Small intestine (tissue), 7 donors: ENCODE measurements around the gene MARK2. TPM values are rescaled to one million over a fixed set of nuclear protein-coding genes. Genes with fewer than 3 reads are reported as not detected.
"Not testable (repeated sequence)": the region's sequence is repeated elsewhere in the genome, so short reads cannot be mapped to it uniquely, and the experiment has no call there.

Experiments used
- DNase-seq, 2 donors: peaks; one replicate each; pipeline versions ENCODE4 v3.0.0 to v3.0.0-alpha.2; 2013
- FAIRE-seq: peaks from 2 replicates; lab custom pipeline; 2012; peaks lifted over from hg19 to GRCh38; lab: Jason Lieb, UNC
- H3K27ac ChIP-seq, 3 donors: one replicate each; pipeline ENCODE4 v1.5.1; 2013; ENCODE audit warnings: low read length in 2 of 3, mild to moderate bottlenecking in 2 of 3, control low read depth in 1 of 3, inconsistent platforms in 1 of 3, low read depth in 1 of 3, moderate library complexity in 1 of 3
- H3K27me3 ChIP-seq, 3 donors: one replicate each; pipeline ENCODE4 v1.6.1; 2013; ENCODE audit warnings: low read length in 3 of 3, inconsistent platforms in 1 of 3; ENCODE audit not compliant: control insufficient read depth in 3 of 3, insufficient read depth in 3 of 3
- H3K36me3 ChIP-seq, 3 donors: one replicate each; pipeline ENCODE4 v1.6.1; 2013; ENCODE audit warnings: low read length in 3 of 3, inconsistent platforms in 1 of 3, low read depth in 1 of 3, mild to moderate bottlenecking in 1 of 3, moderate library complexity in 1 of 3; ENCODE audit not compliant: control insufficient read depth in 3 of 3, insufficient read depth in 2 of 3
- H3K4me1 ChIP-seq, 3 donors: one replicate each; pipeline ENCODE4 v1.6.1; 2013; ENCODE audit warnings: low read length in 2 of 3, inconsistent platforms in 1 of 3, low read depth in 1 of 3, mild to moderate bottlenecking in 1 of 3, moderate library complexity in 1 of 3; ENCODE audit not compliant: control insufficient read depth in 3 of 3, insufficient read depth in 2 of 3
- H3K4me3 ChIP-seq, 3 donors: one replicate each; pipeline ENCODE4 v1.5.1; 2013; ENCODE audit warnings: low read length in 3 of 3, control low read depth in 1 of 3, inconsistent platforms in 1 of 3, low read depth in 1 of 3, mild to moderate bottlenecking in 1 of 3, moderate library complexity in 1 of 3
- H3K9me3 ChIP-seq, 2 donors: one replicate each; pipeline ENCODE4 v1.6.1; 2013; ENCODE audit warnings: low read depth in 1 of 2, low read length in 1 of 2; ENCODE audit not compliant: control insufficient read depth in 2 of 2, insufficient read depth in 1 of 2
- WGBS, 3 donors: extraction: QIAGEN DNeasy Blood & Tissue Kit; methylation state at CpG; one replicate each; pipeline ENCODE4 v1.1.7; 2013; 5-methylcytosine and 5-hydroxymethylcytosine counted together
- polyA plus RNA-seq, 4 donors: library from polyadenylated mRNA; stranded (reverse) in 3 of 4; unstranded in 1 of 4; fragments of 200-250 nt in 3 of 4; fragments of 120-200 nt in 1 of 4; gene quantifications; one replicate each; pipeline versions ENCODE4 v1.2.1 to v1.2.3, GENCODE V29; 2013
- donor health status: healthy with polysubstance abuse.
- donor health status: control.
- donor health status: control.
- donor health status: Bipolar disorder and iron deficiency.
- donor health status: healthy.

The MARK2 gene
- polyA plus RNA-seq, 4 donors: 25.9 to 44.8 (median 28.1) TPM

DNA sequence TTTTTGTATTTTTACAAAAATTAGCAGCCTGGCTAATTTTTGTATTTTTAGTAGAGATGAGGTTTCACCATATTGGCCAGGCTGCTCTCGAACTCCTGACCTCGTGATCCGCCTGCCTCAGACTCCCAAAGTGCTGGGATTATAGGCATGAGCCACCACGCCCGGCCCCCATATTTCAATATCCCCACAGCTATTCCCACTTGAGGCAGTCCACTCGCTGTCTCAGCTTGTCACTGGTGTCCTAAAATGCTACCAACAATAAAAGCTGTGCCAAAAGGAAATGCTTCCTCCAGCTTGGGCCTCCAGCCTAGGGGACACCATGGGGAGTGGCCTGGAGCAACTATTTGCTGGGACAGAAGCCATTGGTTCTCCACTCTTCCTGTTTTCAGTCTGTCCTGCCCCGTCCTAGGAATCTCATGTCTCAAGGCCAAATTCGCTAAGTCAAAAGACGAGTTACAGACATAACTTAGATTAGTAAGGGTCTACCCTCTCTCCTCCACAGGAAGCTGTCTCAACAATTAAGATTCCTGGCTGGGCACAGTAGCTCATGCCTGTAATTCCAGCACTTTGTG is 33.0 kb upstream of the MARK2 start:
- Histone ChIP-seq H3K9me3 (no peaks in the 10 kb centered on the region), H3K4me1 (peaks cover 0 to 11% (median 0%) of the 10 kb centered on the region in 3 donors), H3K4me3 (no peak overlapping the region), H3K27ac (no peak overlapping the region), H3K27me3 (no peaks in the 10 kb centered on the region), H3K36me3 (no peaks in the 10 kb centered on the region)
- DNase-seq: no peak
- 69 to 84% (median 80%) methylated on average over 9 of the region's 9 CpGs for WGBS, 3 donors
- FAIRE-seq: no peak

GRCh38 chr11:63810383-63810782 is 28.5 kb upstream of the MARK2 start:
- not testable (repeated sequence) for H3K4me3 ChIP-seq, H3K9me3 ChIP-seq, H3K27ac ChIP-seq, DNase-seq, H3K36me3 ChIP-seq, H3K27me3 ChIP-seq, FAIRE-seq
- peaks cover 0 to 16% (median 0%) of the 10 kb centered on the region in 3 donors for H3K4me1 ChIP-seq
- 93 to 95% (median 94%) methylated on average over 8 to 11 of the region's 11 CpGs for WGBS, 3 donors

DNA sequence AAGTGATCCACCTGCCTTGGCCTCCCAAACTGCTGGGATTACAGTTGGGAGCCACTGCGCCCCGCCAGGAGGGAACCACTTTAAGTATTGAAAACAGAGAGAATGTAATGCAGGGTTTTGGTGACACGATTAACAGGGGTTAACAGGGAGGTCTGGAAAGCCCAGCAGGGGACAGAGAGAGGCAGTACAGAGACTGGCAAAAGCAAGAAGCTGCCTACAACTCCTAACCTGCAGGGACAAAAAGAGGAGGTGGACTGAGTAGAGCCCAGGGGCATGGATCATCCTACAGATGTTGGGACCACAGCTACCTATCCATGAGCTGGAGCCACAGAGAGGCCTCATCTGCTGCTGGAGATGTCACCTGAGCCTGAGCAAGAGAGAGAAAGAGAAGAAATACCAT is 27.4 kb upstream of the MARK2 start:
- no peak for FAIRE-seq

GRCh38 chr11:63813035-63813562 is 25.8 kb upstream of the MARK2 start, which contains the start of gene SPINDOC:
SPINDOC (plus strand) TSS chr11:63813456; CDS start chr11:63813687, 231 bp downstream.
- no peaks in the 10 kb centered on the region for H3K27me3 ChIP-seq
- WGBS, 3 donors: 0 to 1% (median 0%) methylated on average over 35 to 65 of the region's 65 CpGs
- FAIRE-seq (no peak), DNase-seq (peak; percentile 59 to 89)
- no peaks in the 10 kb centered on the region for H3K9me3 ChIP-seq
- H3K4me1 ChIP-seq: peaks cover 0 to 16% (median 0%) of the 10 kb centered on the region in 3 donors
- H3K27ac ChIP-seq: peak within 1 kb of the TSS; percentile 27 to 80 (median 48)
- peak within 1 kb of the TSS; percentile 79 to 83 (median 81) for H3K4me3 ChIP-seq
- peaks cover 0 to 22% (median 0%) of the 10 kb centered on the region in 3 donors for H3K36me3 ChIP-seq

More for the DNA sequence above, 27.4 kb upstream of the MARK2 start:
- Histone ChIP-seq H3K4me1 (peaks cover 0 to 16% (median 0%) of the 10 kb centered on the region in 3 donors), H3K36me3 (peaks cover 0 to 7% (median 0%) of the 10 kb centered on the region in 3 donors), H3K9me3 (no peaks in the 10 kb centered on the region), H3K27me3 (no peaks in the 10 kb centered on the region), H3K27ac (no peak overlapping the region), H3K4me3 (no peak overlapping the region)
- 82 to 89% (median 87%) methylated on average over 3 of the region's 3 CpGs for WGBS, 3 donors
- no peak for DNase-seq

DNA sequence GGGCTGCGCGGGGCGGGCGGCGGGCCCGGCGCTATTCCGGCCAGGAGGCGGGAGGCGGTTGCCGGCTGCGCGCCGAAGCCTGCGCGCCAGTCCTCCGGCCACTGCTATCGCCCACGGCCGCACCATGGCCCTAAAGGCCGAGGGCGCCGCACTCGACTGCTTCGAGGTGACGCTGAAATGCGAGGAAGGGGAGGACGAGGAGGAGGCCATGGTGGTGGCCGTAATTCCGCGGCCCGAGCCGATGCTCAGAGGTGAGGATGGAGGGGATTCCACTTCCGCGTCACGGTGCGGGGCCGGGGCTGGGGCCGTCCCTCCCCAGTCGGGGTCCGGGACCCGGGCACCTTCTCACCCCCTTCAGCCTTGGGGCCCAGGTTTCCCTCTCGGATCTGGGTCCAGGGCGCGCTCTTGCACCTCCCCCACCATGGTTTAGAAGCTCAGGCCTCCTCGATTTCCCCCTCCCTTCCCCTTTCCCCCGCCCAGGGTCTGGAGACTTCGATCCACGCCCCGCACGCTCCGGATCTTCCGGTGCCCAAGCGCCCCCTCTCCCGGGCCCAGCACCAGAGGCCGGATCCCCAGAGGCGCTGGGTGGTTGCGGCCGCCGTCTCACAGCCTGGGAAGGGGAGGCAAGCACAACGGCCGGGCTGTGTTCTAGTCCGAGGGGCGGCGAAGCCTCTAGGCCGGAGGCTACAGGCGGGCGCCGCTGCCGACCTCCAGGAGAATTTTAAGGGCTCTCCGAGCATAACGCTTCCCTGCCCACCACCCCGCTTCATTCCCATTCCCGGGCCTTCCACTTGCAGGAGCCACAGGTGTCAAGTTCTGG is 25.1 kb upstream of the MARK2 start:
- H3K4me1 ChIP-seq: peaks cover 0 to 16% (median 0%) of the 10 kb centered on the region in 3 donors
- 0 to 1% (median 0%) methylated on average over 49 to 74 of the region's 74 CpGs for WGBS, 3 donors

GRCh38 chr11:63814383-63814736 is 24.6 kb upstream of the MARK2 start:
- Histone ChIP-seq H3K27ac (no peak overlapping the region), H3K27me3 (no peaks in the 10 kb centered on the region), H3K4me1 (peaks cover 0 to 16% (median 0%) of the 10 kb centered on the region in 3 donors), H3K36me3 (peaks cover 2 to 35% (median 8%) of the 10 kb centered on the region in 3 donors), H3K9me3 (no peaks in the 10 kb centered on the region), H3K4me3 (peak overlapping the region; percentile 79 to 83 (median 81))
- DNase-seq (no peak), FAIRE-seq (no peak)
- 17 to 28% (median 19%) methylated on average over 7 of the region's 7 CpGs for WGBS, 3 donors

More for the DNA sequence above, 25.1 kb upstream of the MARK2 start:
- peaks cover 0 to 29% (median 5%) of the 10 kb centered on the region in 3 donors for H3K36me3 ChIP-seq
- no peaks in the 10 kb centered on the region for H3K9me3 ChIP-seq
- H3K4me3 ChIP-seq: peak overlapping the region; percentile 79 to 83 (median 81)
- no peaks in the 10 kb centered on the region for H3K27me3 ChIP-seq
- DNase-seq (peak in 1 of 2 donors; percentile 67), FAIRE-seq (no peak)
- peak overlapping the region; percentile 27 to 80 (median 48) for H3K27ac ChIP-seq

- WGBS, 3 donors: 94 to 98% (median 96%) methylated on average over 6 of the region's 6 CpGs
- Histone ChIP-seq H3K27me3 (no peaks in the 10 kb centered on the region), H3K27ac (no peak overlapping the region), H3K9me3 (no peaks in the 10 kb centered on the region), H3K4me3 (no peak overlapping the region), H3K4me1 (peaks cover 0 to 16% (median 0%) of the 10 kb centered on the region in 3 donors), H3K36me3 (peaks cover 2 to 50% (median 8%) of the 10 kb centered on the region in 3 donors)
- DNase-seq (no peak), FAIRE-seq (no peak)
Observed at GRCh38 chr11:63816166-63816565, 22.7 kb upstream of the MARK2 start.

- H3K9me3 ChIP-seq: no peaks in the 10 kb centered on the region
Observed at GRCh38 chr11:63816732-63817131, 22.2 kb upstream of the MARK2 start.

More at GRCh38 chr11:63816732-63817131, 22.2 kb upstream of the MARK2 start:
- H3K4me1 ChIP-seq: peaks cover 0 to 16% (median 0%) of the 10 kb centered on the region in 3 donors
- FAIRE-seq (no peak), DNase-seq (no peak)
- peaks cover 2 to 56% (median 10%) of the 10 kb centered on the region in 3 donors for H3K36me3 ChIP-seq
- no peak overlapping the region for H3K4me3 ChIP-seq
- H3K27ac ChIP-seq: no peak overlapping the region
- 97 to 100% (median 98%) methylated on average over 3 of the region's 3 CpGs for WGBS, 3 donors
- H3K27me3 ChIP-seq: no peaks in the 10 kb centered on the region
